HepG2 (cell line): Measurements from ENCODE around the gene VPS52. TPM values are rescaled to one million over a fixed set of nuclear protein-coding genes. Genes with fewer than 3 reads are reported as not detected.
A peak's percentile ranks its signal among the peaks of the same experiment; 100 is the strongest.

ENCODE experiments used
- BRD4 ChIP-seq: sonication (generic); formaldehyde crosslinking; IDR thresholded peaks from 2 replicates; pipeline ENCODE4 v1.4.0; 2020; ENCODE audit warnings: missing genetic modification reagents
- CHD4 ChIP-seq: fragments of 200-600 bp; sonication (generic); IDR thresholded peaks from 2 replicates; pipeline ENCODE4 v1.7.0; 2017; ENCODE audit warnings: mild to moderate bottlenecking, low read length, borderline replicate concordance
- KDM2A ChIP-seq: sonication (generic); formaldehyde crosslinking; IDR thresholded peaks from 2 replicates; pipeline ENCODE4 v1.4.0; 2020; ENCODE audit warnings: low read depth, missing genetic modification reagents, borderline replicate concordance
- MATR3 ChIP-seq: sonication (generic); formaldehyde crosslinking; IDR thresholded peaks from 2 replicates; pipeline ENCODE4 v1.4.0; 2020; ENCODE audit warnings: missing genetic modification reagents
- ONECUT2 ChIP-seq: sonication (generic); formaldehyde crosslinking; IDR thresholded peaks from 2 replicates; pipeline ENCODE4 v1.4.0; 2020; ENCODE audit warnings: missing genetic modification reagents
- RFXANK ChIP-seq: IDR thresholded peaks from 2 replicates; pipeline ENCODE4 v1.6.1; 2016
- SMAD3 ChIP-seq: sonication (generic); formaldehyde crosslinking; IDR thresholded peaks from 2 replicates; pipeline ENCODE4 v1.4.0; 2020; ENCODE audit warnings: missing genetic modification reagents
- SRSF4 ChIP-seq: fragments of 200-400 bp; formaldehyde crosslinking; IDR thresholded peaks from one replicate; pipeline ENCODE4 v1.6.1; 2018; ENCODE audit warnings: mild to moderate bottlenecking, low read depth, low read length, moderate library complexity; ENCODE audit not compliant: poor library complexity, severe bottlenecking
- ZC3H4 ChIP-seq: sonication (generic); formaldehyde crosslinking; IDR thresholded peaks from 2 replicates; pipeline ENCODE4 v1.4.0; 2020; ENCODE audit warnings: missing genetic modification reagents, borderline replicate concordance
- ZFX ChIP-seq: sonication (generic); formaldehyde crosslinking; IDR thresholded peaks from 2 replicates; pipeline ENCODE4 v1.4.0; 2020; ENCODE audit warnings: mild to moderate bottlenecking, low read depth, missing genetic modification reagents, moderate library complexity
- ZKSCAN5 ChIP-seq: sonication (generic); formaldehyde crosslinking; IDR thresholded peaks from 2 replicates; pipeline ENCODE4 v1.5.1; 2020; ENCODE audit warnings: mild to moderate bottlenecking, missing genetic modification reagents
- ZNF234 ChIP-seq: sonication (generic); formaldehyde crosslinking; conservative IDR thresholded peaks from 2 replicates; pipeline ENCODE4 v1.5.1; 2020; ENCODE audit warnings: mild to moderate bottlenecking, missing genetic modification reagents
- ZNF296 ChIP-seq: sonication (generic); formaldehyde crosslinking; conservative IDR thresholded peaks from 2 replicates; pipeline ENCODE4 v1.5.0; 2020; ENCODE audit warnings: mild to moderate bottlenecking, missing genetic modification reagents
- ZNF343 ChIP-seq: sonication (generic); formaldehyde crosslinking; IDR thresholded peaks from 2 replicates; pipeline ENCODE4 v1.4.0; 2020; ENCODE audit warnings: mild to moderate bottlenecking, missing genetic modification reagents
- ZNF572 ChIP-seq: sonication (generic); formaldehyde crosslinking; IDR thresholded peaks from 2 replicates; pipeline ENCODE4 v1.5.1; 2020; ENCODE audit warnings: mild to moderate bottlenecking, missing genetic modification reagents
- ZSCAN29 ChIP-seq: sonication (generic); formaldehyde crosslinking; conservative IDR thresholded peaks from 2 replicates; pipeline ENCODE4 v1.4.0; 2020; ENCODE audit warnings: mild to moderate bottlenecking, missing genetic modification reagents
- ZSCAN9 ChIP-seq: IDR thresholded peaks from 2 replicates; pipeline ENCODE4 v1.6.1; 2016; ENCODE audit warnings: borderline replicate concordance
- polyA plus RNA-seq, 8 experiments: library from polyadenylated mRNA; depleted of rRNA in 3 of 8; stranded (reverse) in 7 of 8; unstranded in 1 of 8; fragments of >200 nt; fragmentation: Illumina TruSeq in 4 of 8; extraction: Trizol in 4 of 8; gene quantifications; 2 replicates each; pipeline versions ENCODE4 v1.2.1 to v1.2.3, GENCODE V29; 2011 to 2016; ENCODE audit warnings: low read depth in 4 of 8, missing spikeins in 1 of 8, mixed read lengths in 1 of 8; ENCODE audit not compliant: insufficient read depth in 1 of 8
- total RNA-seq, 5 experiments: library from RNA; depleted of rRNA; stranded (reverse); fragments of >200 nt; fragmentation: Illumina TruSeq; extraction: Trizol; gene quantifications; 2 replicates each; pipeline ENCODE4 v1.2.3, GENCODE V29; 2016; ENCODE audit warnings: low read depth in 1 of 5
- TF ChIP-seq, protein P1 (sequence below), 2 experiments: sonication (generic) in 1 of 2; formaldehyde crosslinking in 1 of 2; IDR thresholded peaks; 2 replicates each; pipeline versions ENCODE4 v1.6.1 to v1.9.0; 2014 to 2022; ENCODE audit warnings: antibody characterized with exemption in 1 of 2, borderline replicate concordance in 1 of 2, inconsistent platforms in 1 of 2, low read depth in 1 of 2, missing genetic modification reagents in 1 of 2
- TF ChIP-seq, protein P2 (sequence below): sonication (generic); formaldehyde crosslinking; IDR thresholded peaks from 2 replicates; pipeline ENCODE4 v1.4.0; 2020; ENCODE audit warnings: mild to moderate bottlenecking, missing genetic modification reagents
- TF ChIP-seq, protein P3 (sequence below): sonication (generic); formaldehyde crosslinking; IDR thresholded peaks from 2 replicates; pipeline ENCODE4 v1.5.0; 2020; ENCODE audit warnings: mild to moderate bottlenecking, missing genetic modification reagents

VPS52 gene
- total and polyA plus RNA-seq, 2 of the 13 experiments (the other 11 are each of a cell fraction or from before 2014, with no cell fraction given): 48.9 to 85.5 TPM

DNA sequence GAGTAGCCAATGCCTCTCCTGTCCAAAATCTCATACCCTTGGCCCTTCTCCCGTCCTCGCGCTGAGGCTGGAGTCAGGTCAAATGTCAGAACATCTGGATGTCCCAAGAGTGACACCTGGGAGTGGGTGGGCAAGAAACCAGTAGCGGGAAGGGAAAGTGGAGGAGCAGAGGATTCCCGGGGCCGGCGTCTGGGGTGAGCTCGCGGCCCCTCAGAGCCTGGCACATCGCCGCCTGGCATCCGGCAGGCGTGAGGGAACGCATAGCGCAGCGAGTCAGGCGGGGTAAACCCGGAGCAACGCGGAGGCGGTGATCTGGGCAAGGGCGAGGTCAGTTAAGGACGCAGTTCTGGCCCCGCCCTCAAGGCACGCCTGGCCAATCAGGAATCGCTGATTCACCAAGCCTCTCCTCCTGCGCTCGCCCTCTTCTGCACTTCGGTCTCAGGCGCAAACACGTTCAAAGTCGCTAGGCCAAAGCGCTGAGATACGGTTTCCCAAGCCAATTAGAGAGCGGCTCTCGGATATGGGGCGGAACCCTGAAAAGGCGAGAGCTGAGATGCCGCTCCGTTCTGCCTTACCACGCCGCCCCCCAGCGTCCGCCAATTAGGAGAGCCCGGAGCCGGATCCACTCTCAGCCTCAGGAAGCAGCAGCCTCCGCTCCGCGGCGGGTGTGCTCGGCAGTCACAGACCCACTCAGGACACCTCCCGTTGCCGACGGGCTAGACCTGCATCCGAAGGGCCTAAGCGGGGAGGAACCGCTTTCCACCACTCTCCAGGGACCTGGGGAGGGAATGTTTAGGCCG, 22.5 kb downstream of the VPS52 start (continued):
- TF ChIP-seq KDM2A (peak; percentile 99), ZFX (peak; percentile 93), RFXANK (CRISPR knock-in tag) (peak; percentile 88), ZNF343 (CRISPR knock-in tag) (peak; percentile 70; the same call in 1 of the 2 replicates), ZNF296 (CRISPR knock-in tag) (no peak), CHD4 (no peak), ZC3H4 (CRISPR knock-in tag) (no peak; the same call in 1 of the 2 replicates), ZNF572 (CRISPR knock-in tag) (peak; percentile 97; the same call in 1 of the 2 replicates), BRD4 (CRISPR knock-in tag) (peak; percentile 89), ZSCAN9 (CRISPR knock-in tag) (no peak; the same call in 1 of the 2 replicates), SMAD3 (CRISPR knock-in tag) (peak; percentile 63; the same call in 1 of the 2 replicates), MATR3 (no peak), ZKSCAN5 (CRISPR knock-in tag) (no peak), ZSCAN29 (CRISPR knock-in tag) (peak; percentile 70; the same call in 1 of the 2 replicates), ZNF234 (CRISPR knock-in tag) (0 out of 2 replicates have a peak, but pooled peaks have one; percentile 63), ONECUT2 (CRISPR knock-in tag) (no peak), SRSF4 (peak; percentile 67)
- TF ChIP-seq, protein P1, sequence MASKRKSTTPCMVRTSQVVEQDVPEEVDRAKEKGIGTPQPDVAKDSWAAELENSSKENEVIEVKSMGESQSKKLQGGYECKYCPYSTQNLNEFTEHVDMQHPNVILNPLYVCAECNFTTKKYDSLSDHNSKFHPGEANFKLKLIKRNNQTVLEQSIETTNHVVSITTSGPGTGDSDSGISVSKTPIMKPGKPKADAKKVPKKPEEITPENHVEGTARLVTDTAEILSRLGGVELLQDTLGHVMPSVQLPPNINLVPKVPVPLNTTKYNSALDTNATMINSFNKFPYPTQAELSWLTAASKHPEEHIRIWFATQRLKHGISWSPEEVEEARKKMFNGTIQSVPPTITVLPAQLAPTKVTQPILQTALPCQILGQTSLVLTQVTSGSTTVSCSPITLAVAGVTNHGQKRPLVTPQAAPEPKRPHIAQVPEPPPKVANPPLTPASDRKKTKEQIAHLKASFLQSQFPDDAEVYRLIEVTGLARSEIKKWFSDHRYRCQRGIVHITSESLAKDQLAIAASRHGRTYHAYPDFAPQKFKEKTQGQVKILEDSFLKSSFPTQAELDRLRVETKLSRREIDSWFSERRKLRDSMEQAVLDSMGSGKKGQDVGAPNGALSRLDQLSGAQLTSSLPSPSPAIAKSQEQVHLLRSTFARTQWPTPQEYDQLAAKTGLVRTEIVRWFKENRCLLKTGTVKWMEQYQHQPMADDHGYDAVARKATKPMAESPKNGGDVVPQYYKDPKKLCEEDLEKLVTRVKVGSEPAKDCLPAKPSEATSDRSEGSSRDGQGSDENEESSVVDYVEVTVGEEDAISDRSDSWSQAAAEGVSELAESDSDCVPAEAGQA (IDR thresholded peaks at IDR 0.05; ENCODE audit: low read depth): no peak
- TF ChIP-seq, protein P1 (CRISPR knock-in tag; IDR thresholded peaks at IDR 0.05; ENCODE audit: borderline replicate concordance): peak; percentile 54; the same call in 1 of the 2 replicates
- TF ChIP-seq, protein P2, sequence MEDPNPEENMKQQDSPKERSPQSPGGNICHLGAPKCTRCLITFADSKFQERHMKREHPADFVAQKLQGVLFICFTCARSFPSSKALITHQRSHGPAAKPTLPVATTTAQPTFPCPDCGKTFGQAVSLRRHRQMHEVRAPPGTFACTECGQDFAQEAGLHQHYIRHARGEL: no peak
- TF ChIP-seq, protein P3, sequence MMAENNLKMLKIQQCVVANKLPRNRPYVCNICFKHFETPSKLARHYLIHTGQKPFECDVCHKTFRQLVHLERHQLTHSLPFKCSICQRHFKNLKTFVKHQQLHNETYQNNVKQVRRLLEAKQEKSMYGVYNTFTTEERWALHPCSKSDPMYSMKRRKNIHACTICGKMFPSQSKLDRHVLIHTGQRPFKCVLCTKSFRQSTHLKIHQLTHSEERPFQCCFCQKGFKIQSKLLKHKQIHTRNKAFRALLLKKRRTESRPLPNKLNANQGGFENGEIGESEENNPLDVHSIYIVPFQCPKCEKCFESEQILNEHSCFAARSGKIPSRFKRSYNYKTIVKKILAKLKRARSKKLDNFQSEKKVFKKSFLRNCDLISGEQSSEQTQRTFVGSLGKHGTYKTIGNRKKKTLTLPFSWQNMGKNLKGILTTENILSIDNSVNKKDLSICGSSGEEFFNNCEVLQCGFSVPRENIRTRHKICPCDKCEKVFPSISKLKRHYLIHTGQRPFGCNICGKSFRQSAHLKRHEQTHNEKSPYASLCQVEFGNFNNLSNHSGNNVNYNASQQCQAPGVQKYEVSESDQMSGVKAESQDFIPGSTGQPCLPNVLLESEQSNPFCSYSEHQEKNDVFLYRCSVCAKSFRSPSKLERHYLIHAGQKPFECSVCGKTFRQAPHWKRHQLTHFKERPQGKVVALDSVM (CRISPR knock-in tag): peak; percentile 89
